ENCODE data around the gene DCLRE1A.
"Not testable (repeated sequence)": the region's sequence is repeated elsewhere in the genome, so short reads cannot be mapped to it uniquely, and the experiment has no call there.

DCLRE1A gene

GRCh38 chr10:113843972-113844485, 9.9 kb downstream of the DCLRE1A start:
- H3K27me3 Mint-ChIP-seq, result no peaks in the 10 kb centered on the region
- peaks cover 19% of the 10 kb centered on the region for H3K36me3 Mint-ChIP-seq
- H3K4me1 Mint-ChIP-seq (ENCODE audit: low read depth), result peaks cover 15% of the 10 kb centered on the region

GRCh38 chr10:113842171-113842570, 11.7 kb downstream of the DCLRE1A start:
- Mint-ChIP-seq H3K36me3 (peaks cover 16% of the 10 kb centered on the region), H3K4me1 (ENCODE audit: low read depth) (peaks cover 8% of the 10 kb centered on the region), H3K9me3 (ENCODE audit: low read depth) (no peaks in the 10 kb centered on the region), H3K27me3 (no peaks in the 10 kb centered on the region), H3K27ac (peak overlapping the region; percentile 66), H3K4me3 (no peak overlapping the region)

More at GRCh38 chr10:113843972-113844485, 9.9 kb downstream of the DCLRE1A start:
- Mint-ChIP-seq H3K9me3 (ENCODE audit: low read depth) (no peaks in the 10 kb centered on the region), H3K27ac (no peak overlapping the region), H3K4me3 (no peak overlapping the region)

GRCh38 chr10:113828567-113828966, 25.3 kb downstream of the DCLRE1A start:
- H3K36me3 Mint-ChIP-seq; H3K27ac Mint-ChIP-seq; H3K4me3 Mint-ChIP-seq; H3K4me1 Mint-ChIP-seq (ENCODE audit: low read depth); H3K27me3 Mint-ChIP-seq; H3K9me3 Mint-ChIP-seq (ENCODE audit: low read depth): not testable (repeated sequence)

GRCh38 chr10:113825791-113826190, 28.1 kb downstream of the DCLRE1A start:
- H3K36me3 Mint-ChIP-seq, result no peaks in the 10 kb centered on the region

GRCh38 chr10:113823389-113823788, 30.5 kb downstream of the DCLRE1A start:
- H3K36me3 Mint-ChIP-seq, result no peaks in the 10 kb centered on the region
- H3K4me3 Mint-ChIP-seq, result no peak overlapping the region
- H3K4me1 Mint-ChIP-seq (ENCODE audit: low read depth), result no peaks in the 10 kb centered on the region
- H3K9me3 Mint-ChIP-seq (ENCODE audit: low read depth), result no peaks in the 10 kb centered on the region
- H3K27me3 Mint-ChIP-seq, result peaks cover 4% of the 10 kb centered on the region
- no peak overlapping the region for H3K27ac Mint-ChIP-seq

More at GRCh38 chr10:113825791-113826190, 28.1 kb downstream of the DCLRE1A start:
- Mint-ChIP-seq H3K27ac (no peak overlapping the region), H3K4me1 (ENCODE audit: low read depth) (no peaks in the 10 kb centered on the region), H3K9me3 (ENCODE audit: low read depth) (no peaks in the 10 kb centered on the region), H3K4me3 (no peak overlapping the region), H3K27me3 (peaks cover 2% of the 10 kb centered on the region)

- Mint-ChIP-seq H3K4me1 (ENCODE audit: low read depth) (no peaks in the 10 kb centered on the region), H3K36me3 (no peaks in the 10 kb centered on the region), H3K27ac (no peak overlapping the region), H3K4me3 (no peak overlapping the region), H3K27me3 (peaks cover 4% of the 10 kb centered on the region), H3K9me3 (ENCODE audit: low read depth) (no peaks in the 10 kb centered on the region)
These were observed 31.7 kb downstream of the DCLRE1A start for GRCh38 chr10:113822174-113822573.

- H3K4me3 Mint-ChIP-seq; H3K4me1 Mint-ChIP-seq (ENCODE audit: low read depth); H3K27me3 Mint-ChIP-seq; H3K9me3 Mint-ChIP-seq (ENCODE audit: low read depth); H3K27ac Mint-ChIP-seq; H3K36me3 Mint-ChIP-seq: not testable (repeated sequence)
These were observed 32.6 kb downstream of the DCLRE1A start for GRCh38 chr10:113821306-113821705.

GRCh38 chr10:113820507-113820906, 33.4 kb downstream of the DCLRE1A start:
- Mint-ChIP-seq H3K27me3 (peaks cover 4% of the 10 kb centered on the region), H3K36me3 (no peaks in the 10 kb centered on the region), H3K4me1 (ENCODE audit: low read depth) (no peaks in the 10 kb centered on the region), H3K4me3 (no peak overlapping the region), H3K9me3 (ENCODE audit: low read depth) (no peaks in the 10 kb centered on the region), H3K27ac (no peak overlapping the region)

- Mint-ChIP-seq H3K27ac (no peak overlapping the region), H3K36me3 (no peaks in the 10 kb centered on the region), H3K4me3 (no peak overlapping the region), H3K4me1 (ENCODE audit: low read depth) (no peaks in the 10 kb centered on the region), H3K9me3 (ENCODE audit: low read depth) (no peaks in the 10 kb centered on the region), H3K27me3 (peaks cover 4% of the 10 kb centered on the region)
These were observed 33.9 kb downstream of the DCLRE1A start for GRCh38 chr10:113819989-113820388.

GRCh38 chr10:113814700-113815099, 39.2 kb downstream of the DCLRE1A start:
- H3K27ac Mint-ChIP-seq; H3K36me3 Mint-ChIP-seq; H3K4me3 Mint-ChIP-seq; H3K9me3 Mint-ChIP-seq (ENCODE audit: low read depth); H3K4me1 Mint-ChIP-seq (ENCODE audit: low read depth): not testable (repeated sequence)
- H3K27me3 Mint-ChIP-seq, result peaks cover 12% of the 10 kb centered on the region

- no peak overlapping the region for H3K27ac Mint-ChIP-seq
- no peak overlapping the region for H3K4me3 Mint-ChIP-seq
- no peaks in the 10 kb centered on the region for H3K4me1 Mint-ChIP-seq (ENCODE audit: low read depth)
- peaks cover 16% of the 10 kb centered on the region for H3K27me3 Mint-ChIP-seq
- H3K9me3 Mint-ChIP-seq (ENCODE audit: low read depth), result no peaks in the 10 kb centered on the region
- H3K36me3 Mint-ChIP-seq, result no peaks in the 10 kb centered on the region
These were observed 45.7 kb downstream of the DCLRE1A start for GRCh38 chr10:113808168-113808567.

GRCh38 chr10:113806503-113806902, 47.4 kb downstream of the DCLRE1A start:
- Mint-ChIP-seq H3K27ac (no peak overlapping the region), H3K4me3 (no peak overlapping the region), H3K36me3 (no peaks in the 10 kb centered on the region), H3K27me3 (peaks cover 9% of the 10 kb centered on the region), H3K4me1 (ENCODE audit: low read depth) (no peaks in the 10 kb centered on the region), H3K9me3 (ENCODE audit: low read depth) (no peaks in the 10 kb centered on the region)

- Mint-ChIP-seq H3K9me3 (ENCODE audit: low read depth) (no peaks in the 10 kb centered on the region), H3K4me1 (ENCODE audit: low read depth) (no peaks in the 10 kb centered on the region), H3K27ac (no peak overlapping the region), H3K36me3 (no peaks in the 10 kb centered on the region), H3K27me3 (peaks cover 5% of the 10 kb centered on the region), H3K4me3 (no peak overlapping the region)
These were observed 50.9 kb downstream of the DCLRE1A start for GRCh38 chr10:113802997-113803396.

- Mint-ChIP-seq H3K4me1 (ENCODE audit: low read depth) (no peaks in the 10 kb centered on the region), H3K27ac (no peak overlapping the region), H3K9me3 (ENCODE audit: low read depth) (no peaks in the 10 kb centered on the region), H3K36me3 (no peaks in the 10 kb centered on the region), H3K27me3 (peaks cover 7% of the 10 kb centered on the region), H3K4me3 (no peak overlapping the region)
These were observed 52.3 kb downstream of the DCLRE1A start for GRCh38 chr10:113801569-113801968.

GRCh38 chr10:113791691-113792090, 62.2 kb downstream of the DCLRE1A start:
- H3K4me3 Mint-ChIP-seq, result no peak overlapping the region
- H3K27ac Mint-ChIP-seq, result no peak overlapping the region
- no peaks in the 10 kb centered on the region for H3K4me1 Mint-ChIP-seq (ENCODE audit: low read depth)
- no peaks in the 10 kb centered on the region for H3K9me3 Mint-ChIP-seq (ENCODE audit: low read depth)
- H3K36me3 Mint-ChIP-seq, result peaks cover 2% of the 10 kb centered on the region
- peaks cover 26% of the 10 kb centered on the region for H3K27me3 Mint-ChIP-seq

- Mint-ChIP-seq H3K27ac (no peak overlapping the region), H3K9me3 (ENCODE audit: low read depth) (no peaks in the 10 kb centered on the region), H3K27me3 (peaks cover 6% of the 10 kb centered on the region), H3K4me1 (ENCODE audit: low read depth) (no peaks in the 10 kb centered on the region), H3K36me3 (peaks cover 2% of the 10 kb centered on the region), H3K4me3 (no peak overlapping the region)
These were observed 65.2 kb downstream of the DCLRE1A start for GRCh38 chr10:113788604-113789083.
